NB4 (cell line): Measurements from ENCODE around the gene PIGZ.

Source experiments
- DNase-seq: peaks from one replicate; pipeline ENCODE4 v3.0.0; 2010; ENCODE audit warnings: low read depth
- H3K4me3 ChIP-seq: one replicate; pipeline ENCODE4 v1.5.1; 2011; ENCODE audit warnings: mild to moderate bottlenecking, low read depth, low read length, moderate library complexity
- MYC ChIP-seq: IDR thresholded peaks from 2 replicates; pipeline ENCODE4 v1.6.1; 2011; ENCODE audit warnings: low read depth, low read length
- POLR2A ChIP-seq: IDR thresholded peaks from 2 replicates; pipeline ENCODE4 v1.6.1; 2011; ENCODE audit warnings: mild to moderate bottlenecking; ENCODE audit not compliant: insufficient read length; ENCODE audit errors: extremely low read depth
- TF ChIP-seq, protein P1 (sequence below): IDR thresholded peaks from 2 replicates; pipeline ENCODE4 v1.6.1; 2011; ENCODE audit warnings: low read depth, low read length
- TF ChIP-seq, protein P2 (sequence below): IDR thresholded peaks from one replicate; pipeline ENCODE4 v1.5.1; 2012; ENCODE audit warnings: low read depth, low read length

PIGZ gene

DNA sequence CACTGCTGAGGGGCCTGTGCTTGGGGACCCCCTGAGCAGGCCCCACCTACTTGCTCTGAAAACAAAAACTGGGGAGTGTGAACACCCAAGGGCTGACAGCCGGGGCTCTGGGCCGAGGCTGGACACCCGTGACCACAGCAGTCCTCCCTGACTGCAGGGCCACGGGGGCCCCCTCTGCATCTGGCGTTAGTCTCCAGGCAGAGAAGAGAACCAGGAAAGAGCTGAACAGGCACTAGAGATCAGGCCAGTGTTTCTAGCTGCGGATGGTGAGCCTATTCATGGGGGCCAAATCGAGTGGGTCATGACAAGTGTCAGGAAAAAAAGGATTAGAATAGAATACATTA, 43.9 kb upstream of the PIGZ start:
- TF ChIP-seq MYC: no peak
- TF ChIP-seq, protein P1, sequence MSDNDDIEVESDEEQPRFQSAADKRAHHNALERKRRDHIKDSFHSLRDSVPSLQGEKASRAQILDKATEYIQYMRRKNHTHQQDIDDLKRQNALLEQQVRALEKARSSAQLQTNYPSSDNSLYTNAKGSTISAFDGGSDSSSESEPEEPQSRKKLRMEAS: no peak
- no peak for TF ChIP-seq POLR2A
- TF ChIP-seq, protein P2, sequence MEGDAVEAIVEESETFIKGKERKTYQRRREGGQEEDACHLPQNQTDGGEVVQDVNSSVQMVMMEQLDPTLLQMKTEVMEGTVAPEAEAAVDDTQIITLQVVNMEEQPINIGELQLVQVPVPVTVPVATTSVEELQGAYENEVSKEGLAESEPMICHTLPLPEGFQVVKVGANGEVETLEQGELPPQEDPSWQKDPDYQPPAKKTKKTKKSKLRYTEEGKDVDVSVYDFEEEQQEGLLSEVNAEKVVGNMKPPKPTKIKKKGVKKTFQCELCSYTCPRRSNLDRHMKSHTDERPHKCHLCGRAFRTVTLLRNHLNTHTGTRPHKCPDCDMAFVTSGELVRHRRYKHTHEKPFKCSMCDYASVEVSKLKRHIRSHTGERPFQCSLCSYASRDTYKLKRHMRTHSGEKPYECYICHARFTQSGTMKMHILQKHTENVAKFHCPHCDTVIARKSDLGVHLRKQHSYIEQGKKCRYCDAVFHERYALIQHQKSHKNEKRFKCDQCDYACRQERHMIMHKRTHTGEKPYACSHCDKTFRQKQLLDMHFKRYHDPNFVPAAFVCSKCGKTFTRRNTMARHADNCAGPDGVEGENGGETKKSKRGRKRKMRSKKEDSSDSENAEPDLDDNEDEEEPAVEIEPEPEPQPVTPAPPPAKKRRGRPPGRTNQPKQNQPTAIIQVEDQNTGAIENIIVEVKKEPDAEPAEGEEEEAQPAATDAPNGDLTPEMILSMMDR: no peak
- DNase-seq: no peak
- H3K4me3 ChIP-seq: no peak overlapping the region

DNA sequence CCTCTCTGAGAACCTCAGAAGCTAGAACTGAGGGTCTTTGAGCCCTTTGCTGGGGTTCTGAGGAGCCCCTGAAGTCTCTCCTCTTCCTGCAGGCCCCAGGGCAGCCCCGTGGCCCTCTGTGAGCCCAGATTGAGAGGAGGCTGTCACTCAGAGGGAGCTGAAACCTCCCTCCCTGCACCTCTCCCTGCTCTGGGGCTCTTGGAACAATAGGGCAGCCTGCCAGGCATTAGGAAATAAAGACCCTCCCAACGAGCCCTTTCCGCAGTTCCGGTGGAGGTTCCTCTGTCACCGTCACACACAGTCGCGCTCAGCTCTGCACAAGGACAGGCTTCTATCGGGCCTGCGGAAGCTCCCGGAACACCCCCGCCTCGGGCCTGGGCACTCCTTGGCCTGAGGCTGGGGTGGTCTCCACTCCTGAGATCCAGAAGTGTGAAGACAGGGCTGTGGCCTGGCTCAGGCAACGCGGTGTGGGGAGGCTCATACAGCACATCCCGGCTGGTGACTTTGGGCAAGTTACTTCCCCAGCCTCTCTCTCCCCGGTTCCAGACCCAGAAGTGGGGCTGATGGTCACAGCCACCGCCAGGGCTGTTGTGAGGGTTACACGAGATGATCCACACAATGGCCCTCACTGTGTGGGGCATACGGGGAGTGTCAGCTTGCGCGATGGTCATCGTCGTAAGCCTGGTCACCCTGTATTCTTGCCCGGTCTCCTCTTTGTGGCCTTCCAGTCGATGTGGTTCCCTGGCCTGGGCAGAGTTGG, 43.3 kb upstream of the PIGZ start:
- TF ChIP-seq, protein P2: no peak
- no peak for TF ChIP-seq MYC
- no peak for TF ChIP-seq POLR2A
- TF ChIP-seq, protein P1: no peak
- no peak overlapping the region for H3K4me3 ChIP-seq
- DNase-seq: no peak

DNA sequence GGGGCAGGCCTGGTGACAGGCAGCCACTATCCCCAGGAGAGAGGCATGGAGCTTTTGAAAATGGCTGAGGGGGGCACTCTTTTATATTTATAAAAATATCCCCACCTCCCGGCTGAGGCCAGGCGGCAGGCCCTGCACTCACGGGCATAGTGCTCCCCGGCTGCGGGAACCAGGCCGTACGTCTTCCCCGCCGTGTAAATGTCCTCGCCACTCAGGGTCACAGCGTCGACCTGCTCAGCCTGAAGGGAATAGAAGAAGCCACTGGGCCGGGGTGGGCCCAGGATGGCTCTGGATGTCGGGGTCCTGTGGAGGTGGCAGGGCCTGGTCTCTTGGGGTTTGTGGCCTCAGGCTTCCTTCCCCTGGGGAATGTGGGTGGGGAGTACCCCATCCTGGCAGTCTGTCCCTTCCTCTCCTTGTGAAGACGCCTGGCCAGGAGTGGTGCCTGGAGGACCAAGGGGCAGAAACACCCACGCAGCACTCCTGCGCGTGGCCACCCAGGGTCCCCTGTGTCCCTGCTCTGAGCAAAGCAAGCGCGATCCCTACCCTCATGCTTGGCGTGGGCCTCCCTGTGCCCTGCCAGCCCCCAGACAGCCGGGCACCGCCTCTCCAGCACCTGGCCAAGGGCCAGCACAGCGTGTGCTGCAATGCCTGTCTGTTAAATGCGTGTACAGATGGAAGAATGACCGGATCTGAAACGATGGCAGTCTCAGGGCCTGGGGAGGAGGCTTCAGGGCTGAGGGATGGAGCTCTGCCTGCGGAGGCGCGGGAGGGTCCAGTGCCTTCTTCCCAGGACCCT, 42.1 kb upstream of the PIGZ start:
- TF ChIP-seq, protein P2: no peak
- TF ChIP-seq POLR2A: no peak
- TF ChIP-seq, protein P1: no peak
- no peak for TF ChIP-seq MYC
- no peak overlapping the region for H3K4me3 ChIP-seq
- DNase-seq: no peak

DNA sequence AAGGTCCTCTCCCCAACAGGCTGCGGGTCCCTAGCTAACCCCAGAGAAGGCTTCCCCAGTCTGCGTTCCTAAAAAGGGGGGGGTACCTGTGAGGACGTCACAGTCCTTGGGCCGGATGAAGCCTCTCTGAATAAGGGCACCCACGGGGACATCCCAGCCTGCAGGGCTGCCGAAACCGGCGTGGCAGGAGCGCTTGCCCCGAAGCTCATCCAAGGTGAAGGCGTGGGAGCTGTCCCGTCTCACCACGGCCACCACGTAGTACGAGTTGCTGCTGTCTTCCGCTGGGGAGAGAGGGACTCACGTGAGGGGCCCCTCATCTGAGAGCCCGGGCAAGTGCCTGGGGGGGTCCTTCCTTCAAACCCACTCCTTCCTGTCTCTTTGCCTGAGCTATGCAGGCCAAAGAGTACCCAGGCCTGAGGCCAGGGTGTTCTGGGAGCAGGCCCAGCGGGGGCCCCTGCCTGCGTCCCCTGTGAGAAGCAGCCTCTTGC, 40.9 kb upstream of the PIGZ start:
- TF ChIP-seq POLR2A: no peak
- no peak for TF ChIP-seq MYC
- TF ChIP-seq, protein P2: no peak
- TF ChIP-seq, protein P1: no peak
- no peak overlapping the region for H3K4me3 ChIP-seq
- DNase-seq: no peak

DNA sequence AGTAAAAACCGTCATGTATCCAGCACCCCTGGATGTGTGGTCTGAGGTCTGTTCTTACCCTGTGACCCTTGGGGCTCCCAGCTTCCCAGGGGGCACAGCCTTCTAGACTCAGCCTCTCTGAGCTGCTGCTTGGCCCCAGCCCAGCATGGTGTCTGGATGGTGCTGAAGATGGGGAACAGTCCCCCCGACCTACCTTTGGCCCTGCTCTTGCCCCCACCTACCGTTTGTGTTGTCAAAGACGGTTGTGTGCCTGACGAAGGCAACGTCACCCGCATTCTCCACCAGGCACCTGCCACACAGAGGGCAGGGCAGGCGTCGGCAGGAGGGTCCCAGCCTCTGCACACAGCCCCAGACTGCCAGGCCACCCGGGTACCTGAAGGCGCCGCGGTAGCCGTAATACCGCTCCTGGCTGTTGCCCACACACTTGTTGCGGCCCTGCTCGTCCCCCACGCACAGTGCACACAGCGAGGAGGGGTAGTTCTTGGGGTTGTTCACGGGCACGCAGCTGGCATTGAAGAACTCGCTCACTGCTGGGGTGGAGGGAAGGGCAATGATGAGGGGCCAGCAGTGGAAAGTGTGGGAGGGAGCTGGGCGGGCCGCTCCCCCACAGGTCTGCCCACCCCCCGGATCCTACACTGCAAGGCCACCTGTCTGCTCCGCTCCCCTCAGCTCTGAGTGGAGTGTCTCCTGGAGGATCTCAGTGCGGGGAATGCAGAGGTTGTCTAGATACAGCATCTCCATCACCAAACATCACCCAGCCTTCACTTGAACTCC, 40.0 kb upstream of the PIGZ start:
- H3K4me3 ChIP-seq: no peak overlapping the region
- no peak for DNase-seq
- TF ChIP-seq MYC (no peak), POLR2A (no peak)
- TF ChIP-seq, protein P2: no peak
- TF ChIP-seq, protein P1: no peak
